Type B pancreatic cell (in vitro differentiated cells): ENCODE results near the gene GDI2. TPM values are rescaled to one million over a fixed set of nuclear protein-coding genes. Genes with fewer than 3 reads are reported as not detected.

Source experiments
- DNase-seq: peaks from one replicate; pipeline ENCODE4 v3.0.0; 2021; ENCODE audit warnings: mixed read lengths; ENCODE audit not compliant: unreplicated experiment; ENCODE audit errors: extremely low spot score
- H3K27ac Mint-ChIP-seq: 2 replicates; pipeline ENCODE4 v1.8.0; 2021; ENCODE audit warnings: mild to moderate bottlenecking, mixed read lengths
- H3K27me3 Mint-ChIP-seq: 2 replicates; pipeline ENCODE4 v1.8.0; 2021; ENCODE audit warnings: mixed read lengths
- H3K36me3 Mint-ChIP-seq: 2 replicates; pipeline ENCODE4 v1.8.0; 2021; ENCODE audit warnings: mixed read lengths
- H3K4me1 Mint-ChIP-seq: one replicate; pipeline ENCODE4 v1.8.0; 2021; ENCODE audit warnings: mixed read lengths; ENCODE audit not compliant: unreplicated experiment
- H3K4me3 Mint-ChIP-seq: 2 replicates; pipeline ENCODE4 v1.8.0; 2021; ENCODE audit warnings: mild to moderate bottlenecking, mixed read lengths
- H3K9me3 Mint-ChIP-seq: 2 replicates; pipeline ENCODE4 v1.8.0; 2021; ENCODE audit warnings: mixed read lengths
- total RNA-seq: library from RNA; stranded (reverse); gene quantifications from 2 replicates; pipeline ENCODE4 v1.2.1, GENCODE V29; 2021; ENCODE audit warnings: low replicate concordance
- TF ChIP-seq, protein P1 (sequence below): fragments of 200-600 bp; sonication (generic); conservative IDR thresholded peaks from 2 replicates; pipeline ENCODE4 v1.5.0; 2021; ENCODE audit warnings: antibody characterized with exemption, mild to moderate bottlenecking

The GDI2 gene
- total RNA-seq, 1 donor from 2014 or later, result 245 TPM

DNA sequence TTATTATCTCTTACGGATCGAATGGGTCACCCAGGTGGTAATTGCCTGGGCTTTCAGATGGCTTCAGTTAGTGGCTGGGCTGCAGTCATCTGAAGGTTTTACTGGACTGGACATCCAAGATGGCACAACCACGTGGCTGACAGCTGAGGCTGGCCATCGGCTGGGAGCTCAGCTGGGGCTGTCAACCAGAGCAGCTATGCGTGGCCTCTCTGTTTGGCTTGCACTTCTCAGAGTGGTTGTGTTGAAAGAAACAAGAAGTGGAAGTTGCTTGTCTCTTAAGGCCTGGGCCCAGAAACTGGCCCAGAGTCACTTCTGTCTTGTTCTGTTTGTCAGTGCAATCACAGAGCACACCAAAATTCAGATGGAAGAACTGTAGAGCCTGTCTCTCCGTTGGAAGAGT, 5.7 kb upstream of the GDI2 start:
- peaks cover 12% of the 10 kb centered on the region for H3K4me1 Mint-ChIP-seq
- H3K27me3 Mint-ChIP-seq, result no peaks in the 10 kb centered on the region
- H3K36me3 Mint-ChIP-seq, result peaks cover 7% of the 10 kb centered on the region
- peak; percentile 42 for DNase-seq
- H3K27ac Mint-ChIP-seq, result no peak overlapping the region
- TF ChIP-seq, protein P1, sequence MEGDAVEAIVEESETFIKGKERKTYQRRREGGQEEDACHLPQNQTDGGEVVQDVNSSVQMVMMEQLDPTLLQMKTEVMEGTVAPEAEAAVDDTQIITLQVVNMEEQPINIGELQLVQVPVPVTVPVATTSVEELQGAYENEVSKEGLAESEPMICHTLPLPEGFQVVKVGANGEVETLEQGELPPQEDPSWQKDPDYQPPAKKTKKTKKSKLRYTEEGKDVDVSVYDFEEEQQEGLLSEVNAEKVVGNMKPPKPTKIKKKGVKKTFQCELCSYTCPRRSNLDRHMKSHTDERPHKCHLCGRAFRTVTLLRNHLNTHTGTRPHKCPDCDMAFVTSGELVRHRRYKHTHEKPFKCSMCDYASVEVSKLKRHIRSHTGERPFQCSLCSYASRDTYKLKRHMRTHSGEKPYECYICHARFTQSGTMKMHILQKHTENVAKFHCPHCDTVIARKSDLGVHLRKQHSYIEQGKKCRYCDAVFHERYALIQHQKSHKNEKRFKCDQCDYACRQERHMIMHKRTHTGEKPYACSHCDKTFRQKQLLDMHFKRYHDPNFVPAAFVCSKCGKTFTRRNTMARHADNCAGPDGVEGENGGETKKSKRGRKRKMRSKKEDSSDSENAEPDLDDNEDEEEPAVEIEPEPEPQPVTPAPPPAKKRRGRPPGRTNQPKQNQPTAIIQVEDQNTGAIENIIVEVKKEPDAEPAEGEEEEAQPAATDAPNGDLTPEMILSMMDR, result no peak
- H3K9me3 Mint-ChIP-seq, result no peaks in the 10 kb centered on the region
- no peak overlapping the region for H3K4me3 Mint-ChIP-seq

DNA sequence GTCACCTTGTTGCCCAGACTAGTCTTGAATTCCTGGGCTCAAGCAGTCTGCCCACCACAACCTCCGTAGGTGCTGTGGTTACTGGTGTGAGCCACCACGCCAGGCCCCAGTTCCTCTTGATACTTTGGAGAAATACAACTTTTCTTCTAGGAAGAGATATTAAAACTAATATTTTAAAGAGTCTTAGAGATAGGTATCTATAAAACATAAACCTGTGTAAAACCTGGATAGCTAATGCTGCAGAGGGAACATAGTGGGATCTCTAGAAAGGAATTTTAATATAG, 4.8 kb upstream of the GDI2 start:
- H3K4me1 Mint-ChIP-seq, result peaks cover 12% of the 10 kb centered on the region
- no peaks in the 10 kb centered on the region for H3K9me3 Mint-ChIP-seq
- H3K27ac Mint-ChIP-seq, result no peak overlapping the region
- no peak overlapping the region for H3K4me3 Mint-ChIP-seq
- H3K27me3 Mint-ChIP-seq, result no peaks in the 10 kb centered on the region
- TF ChIP-seq, protein P1, result no peak
- no peak for DNase-seq
- H3K36me3 Mint-ChIP-seq, result peaks cover 7% of the 10 kb centered on the region

DNA sequence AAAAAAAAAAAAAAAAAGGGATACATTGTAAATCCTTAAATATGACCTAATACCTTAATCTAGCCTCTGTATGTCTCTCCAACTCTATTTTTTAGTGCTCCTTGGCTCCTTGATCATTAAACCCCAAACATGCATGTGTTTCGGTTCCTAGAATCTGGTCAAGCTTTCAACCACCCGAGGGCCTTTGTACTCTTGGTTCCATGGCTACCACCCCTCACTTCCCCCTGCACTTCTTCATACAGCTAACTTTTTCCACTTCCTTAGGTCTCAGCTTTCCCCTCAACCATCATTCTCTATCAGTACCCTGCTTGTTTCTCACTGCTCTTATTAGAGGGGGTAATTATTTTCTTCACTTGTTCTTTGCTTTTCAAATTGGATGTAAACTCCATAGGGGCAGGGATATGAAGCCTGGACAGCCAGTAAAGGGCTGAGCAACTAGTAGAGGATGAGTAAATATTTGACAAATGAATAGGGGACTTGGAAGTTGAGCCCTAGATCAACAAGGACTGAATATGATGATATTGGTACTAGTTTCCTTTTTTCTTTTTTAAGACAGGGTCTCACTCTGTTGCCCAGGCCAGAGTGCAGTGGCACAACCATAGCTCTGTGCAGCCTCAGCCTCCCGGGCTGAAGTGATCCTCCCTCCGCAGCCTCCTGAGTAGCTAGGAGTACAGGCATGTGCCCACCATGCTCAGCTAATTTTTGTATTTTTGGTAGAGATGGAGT, 4.3 kb upstream of the GDI2 start:
- H3K4me1 Mint-ChIP-seq, result peaks cover 12% of the 10 kb centered on the region
- TF ChIP-seq, protein P1, result no peak
- H3K36me3 Mint-ChIP-seq, result peaks cover 7% of the 10 kb centered on the region
- H3K27me3 Mint-ChIP-seq, result no peaks in the 10 kb centered on the region
- peak; percentile 27 for DNase-seq
- H3K9me3 Mint-ChIP-seq, result no peaks in the 10 kb centered on the region
- H3K27ac Mint-ChIP-seq, result no peak overlapping the region
- H3K4me3 Mint-ChIP-seq, result no peak overlapping the region

DNA sequence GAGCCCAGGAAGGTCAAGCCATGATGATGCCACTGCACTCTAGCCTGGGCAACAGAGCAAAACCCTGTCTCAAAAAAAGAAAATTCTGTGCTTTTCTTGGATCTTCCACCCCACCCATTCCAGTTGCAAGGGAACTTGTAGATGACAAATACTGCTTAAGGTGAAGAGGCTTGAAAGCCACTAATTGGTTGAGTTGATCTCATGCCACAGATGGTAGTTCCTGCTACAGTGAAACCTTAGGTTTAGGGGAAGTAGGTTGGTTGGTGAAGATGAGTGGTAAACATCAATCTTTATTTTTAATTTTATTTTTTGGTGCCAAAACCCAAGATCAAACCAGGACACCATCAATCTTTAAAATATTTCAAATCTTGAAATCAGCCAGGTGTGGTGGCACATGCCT, 2.9 kb upstream of the GDI2 start:
- Mint-ChIP-seq H3K4me3 (no peak overlapping the region), H3K4me1 (peaks cover 18% of the 10 kb centered on the region), H3K36me3 (peaks cover 7% of the 10 kb centered on the region), H3K27ac (no peak overlapping the region), H3K27me3 (no peaks in the 10 kb centered on the region), H3K9me3 (no peaks in the 10 kb centered on the region)
- no peak for DNase-seq
- TF ChIP-seq, protein P1, result no peak

DNA sequence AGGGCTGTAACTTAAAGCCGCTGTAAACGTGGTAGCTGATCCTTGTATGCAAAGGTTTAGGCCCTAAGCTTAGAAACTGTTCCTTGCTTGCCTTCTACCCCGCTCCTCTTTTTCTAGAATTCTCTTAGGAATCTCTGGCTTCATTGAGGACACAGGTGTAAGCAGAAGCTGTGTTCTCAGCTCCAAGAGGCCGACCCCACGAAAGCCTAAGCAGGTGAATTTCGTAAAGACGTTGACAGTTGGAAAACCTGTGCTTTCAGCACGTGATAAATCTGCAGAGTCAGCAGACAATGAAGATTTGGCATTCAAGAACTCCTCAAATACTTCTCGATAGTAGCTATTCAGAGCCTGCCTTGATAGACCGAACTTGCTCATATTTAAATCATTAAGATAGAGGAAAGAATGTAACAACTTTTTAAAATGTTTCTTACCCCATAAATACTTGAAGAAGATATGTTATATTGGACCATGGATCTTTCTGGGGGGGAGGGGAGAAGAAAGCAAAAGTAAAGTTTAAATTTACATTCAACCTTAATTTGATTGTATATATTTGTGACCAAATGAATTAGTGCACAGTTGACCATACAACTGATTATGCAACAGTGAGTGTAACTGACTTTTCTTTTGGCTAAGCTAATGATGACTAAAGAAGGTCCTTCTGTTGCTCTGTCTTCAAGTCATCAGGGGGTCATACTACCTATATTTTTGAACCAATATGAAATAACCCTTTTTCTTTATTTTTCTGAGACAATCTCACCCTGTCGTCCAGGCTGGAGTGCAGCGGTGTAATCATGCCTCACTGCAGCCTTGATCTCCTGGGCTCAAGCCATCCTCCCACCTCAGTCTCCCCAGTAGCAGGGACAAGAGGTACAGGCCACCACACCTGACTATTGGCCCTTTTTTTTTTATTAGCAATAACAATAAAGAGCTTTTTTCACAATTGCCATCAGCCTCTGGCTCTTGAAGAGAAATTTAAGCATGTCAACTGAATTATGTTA, 1.2 kb upstream of the GDI2 start:
- Mint-ChIP-seq H3K4me3 (peak overlapping the region; percentile 96), H3K27me3 (no peaks in the 10 kb centered on the region)
- peak; percentile 11 for DNase-seq

More for the DNA sequence above, 1.2 kb upstream of the GDI2 start:
- TF ChIP-seq, protein P1, result no peak
- Mint-ChIP-seq H3K4me1 (peaks cover 32% of the 10 kb centered on the region), H3K27ac (peak overlapping the region; percentile 90), H3K36me3 (peaks cover 8% of the 10 kb centered on the region), H3K9me3 (no peaks in the 10 kb centered on the region)
